Activated T-cell treated with anti-CD3 and anti-CD28 coated beads, Interleukin-2, amount 50 U/mL, for 24 hours (primary cell): Measurements from ENCODE around the gene FASTKD1.
"Not testable (repeated sequence)": the region's sequence is repeated elsewhere in the genome, so short reads cannot be mapped to it uniquely, and the experiment has no call there.

Experiments
- DNase-seq: peaks from one replicate; pipeline ENCODE4 v3.0.0-alpha.2; 2020
- H3K27ac Mint-ChIP-seq: 2 replicates; pipeline ENCODE4 v1.8.0; 2020; ENCODE audit warnings: mild to moderate bottlenecking, mixed read lengths
- H3K27me3 Mint-ChIP-seq: 2 replicates; pipeline ENCODE4 v1.8.0; 2020; ENCODE audit warnings: mixed read lengths
- H3K36me3 Mint-ChIP-seq: 2 replicates; pipeline ENCODE4 v1.8.0; 2020; ENCODE audit warnings: low read depth, mixed read lengths
- H3K4me1 Mint-ChIP-seq: 2 replicates; pipeline ENCODE4 v1.8.0; 2020; ENCODE audit warnings: low read depth, mixed read lengths
- H3K4me3 Mint-ChIP-seq: 2 replicates; pipeline ENCODE4 v1.8.0; 2020; ENCODE audit warnings: mild to moderate bottlenecking, moderate library complexity, mixed read lengths
- H3K9me3 Mint-ChIP-seq: 2 replicates; pipeline ENCODE4 v1.8.0; 2020; ENCODE audit warnings: mixed read lengths

FASTKD1 gene

DNA sequence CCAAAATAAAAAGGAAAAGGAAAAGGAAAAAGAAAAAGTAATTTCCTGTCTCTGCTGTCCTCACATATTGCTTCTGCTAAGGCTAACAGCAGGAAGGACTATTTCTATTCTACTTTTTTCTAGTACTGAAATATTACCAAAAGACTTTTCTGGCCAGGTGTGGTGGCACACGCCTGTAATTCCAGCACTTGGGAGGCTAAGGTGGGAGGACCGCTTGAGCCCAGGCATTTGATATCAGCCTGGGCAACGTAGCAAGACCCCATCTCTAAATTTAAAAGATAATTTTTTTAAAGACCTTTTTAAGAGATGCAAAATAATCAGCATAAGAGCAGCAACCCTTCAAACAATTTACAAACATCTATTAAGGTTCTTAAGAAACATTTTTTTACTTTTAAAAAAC is 31.2 kb downstream of the FASTKD1 start:
- Mint-ChIP-seq H3K27ac (no peak overlapping the region), H3K36me3 (peaks cover 83% of the 10 kb centered on the region), H3K27me3 (no peaks in the 10 kb centered on the region), H3K4me1 (peaks cover 11% of the 10 kb centered on the region), H3K4me3 (no peak overlapping the region), H3K9me3 (no peaks in the 10 kb centered on the region)
- no peak for DNase-seq

DNA sequence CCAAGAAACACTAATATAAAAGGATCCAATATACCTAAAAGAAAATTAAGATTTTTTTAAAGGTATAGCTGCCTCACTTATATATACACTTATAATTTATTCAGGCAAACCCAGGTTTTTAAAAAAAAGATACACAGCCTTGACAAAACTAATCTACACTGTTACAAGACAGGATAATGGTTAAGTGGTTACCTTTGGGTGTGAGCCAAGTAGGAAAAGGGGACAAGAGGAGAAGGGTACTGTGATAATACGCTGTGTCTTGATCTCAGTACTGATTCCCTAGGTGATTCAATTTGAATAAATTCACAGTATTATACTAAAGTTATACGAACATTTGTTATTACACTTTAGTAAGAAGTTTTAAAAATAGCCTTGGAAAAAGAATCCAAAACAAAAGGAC is 33.5 kb downstream of the FASTKD1 start:
- no peak for DNase-seq
- no peak overlapping the region for H3K27ac Mint-ChIP-seq
- no peaks in the 10 kb centered on the region for H3K9me3 Mint-ChIP-seq
- no peaks in the 10 kb centered on the region for H3K27me3 Mint-ChIP-seq
- no peaks in the 10 kb centered on the region for H3K4me1 Mint-ChIP-seq
- no peak overlapping the region for H3K4me3 Mint-ChIP-seq
- peaks cover 78% of the 10 kb centered on the region for H3K36me3 Mint-ChIP-seq

DNA sequence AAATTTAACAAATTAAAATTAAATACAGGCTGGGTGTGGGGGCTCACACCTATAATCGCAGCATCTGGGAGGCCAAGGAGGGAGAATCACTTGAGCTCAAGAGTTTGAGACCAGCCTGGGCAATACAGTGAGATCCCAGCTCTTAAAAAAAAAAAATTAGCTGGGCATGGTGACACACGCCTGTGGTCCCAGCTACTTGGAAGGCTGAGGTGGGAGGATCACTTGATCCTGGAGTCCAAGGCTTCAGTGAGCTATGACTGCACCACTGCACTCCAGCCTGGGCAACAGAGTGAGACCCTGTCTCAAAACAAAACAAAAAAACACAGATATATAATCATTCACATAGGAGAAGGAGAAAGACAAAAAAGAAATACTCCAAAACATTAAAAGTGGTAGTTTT is 34.2 kb downstream of the FASTKD1 start:
- not testable (repeated sequence) for H3K9me3 Mint-ChIP-seq, H3K27ac Mint-ChIP-seq, H3K4me3 Mint-ChIP-seq, DNase-seq, H3K27me3 Mint-ChIP-seq, H3K4me1 Mint-ChIP-seq
- peaks cover 83% of the 10 kb centered on the region for H3K36me3 Mint-ChIP-seq

DNA sequence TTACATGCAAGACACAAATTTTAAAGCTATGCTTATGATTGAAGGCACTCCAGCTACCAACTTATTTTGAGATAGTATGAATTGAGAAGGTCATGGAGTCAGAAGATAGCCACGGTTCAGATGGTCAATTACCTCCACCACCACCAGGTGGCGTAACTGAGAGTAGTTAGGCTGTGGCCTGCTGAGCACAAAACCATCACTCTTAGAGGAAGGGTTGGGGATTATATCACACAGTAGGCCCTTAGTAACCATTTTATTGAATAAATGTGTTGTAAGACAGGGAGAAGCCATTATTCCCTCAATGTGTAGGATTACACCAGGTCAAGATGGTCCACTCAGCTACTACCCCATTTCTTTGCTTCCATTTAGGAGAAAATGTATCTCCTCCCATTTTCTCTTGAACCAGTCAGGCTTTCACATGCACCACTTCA is 45.4 kb downstream of the FASTKD1 start:
- H3K27ac Mint-ChIP-seq: no peak overlapping the region
- peak; percentile 76 for DNase-seq
- H3K4me1 Mint-ChIP-seq: no peaks in the 10 kb centered on the region
- H3K27me3 Mint-ChIP-seq: no peaks in the 10 kb centered on the region
- no peak overlapping the region for H3K4me3 Mint-ChIP-seq
- H3K36me3 Mint-ChIP-seq: peaks cover 46% of the 10 kb centered on the region
- H3K9me3 Mint-ChIP-seq: no peaks in the 10 kb centered on the region

DNA sequence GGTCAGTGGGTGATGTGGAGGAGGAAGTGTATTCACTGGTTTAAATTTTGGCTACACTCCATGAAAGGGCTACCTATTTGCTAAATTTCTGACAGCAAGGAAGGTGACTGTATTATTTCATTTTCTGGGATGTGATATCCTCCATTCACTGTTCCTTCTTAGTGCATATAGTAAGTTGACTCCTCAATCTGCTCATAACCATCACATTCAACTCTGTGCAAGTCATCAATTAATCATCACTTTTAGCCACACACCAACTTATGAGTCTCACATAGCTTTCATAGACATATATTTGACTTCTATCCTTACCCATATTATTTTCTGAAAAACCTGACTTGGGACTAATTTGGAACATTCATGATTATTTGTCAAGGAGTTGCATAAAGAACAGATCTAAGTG is 47.2 kb downstream of the FASTKD1 start:
- H3K27me3 Mint-ChIP-seq: no peaks in the 10 kb centered on the region
- DNase-seq: no peak
- H3K4me1 Mint-ChIP-seq: no peaks in the 10 kb centered on the region
- H3K36me3 Mint-ChIP-seq: peaks cover 38% of the 10 kb centered on the region
- no peak overlapping the region for H3K27ac Mint-ChIP-seq
- H3K4me3 Mint-ChIP-seq: no peak overlapping the region
- no peaks in the 10 kb centered on the region for H3K9me3 Mint-ChIP-seq

DNA sequence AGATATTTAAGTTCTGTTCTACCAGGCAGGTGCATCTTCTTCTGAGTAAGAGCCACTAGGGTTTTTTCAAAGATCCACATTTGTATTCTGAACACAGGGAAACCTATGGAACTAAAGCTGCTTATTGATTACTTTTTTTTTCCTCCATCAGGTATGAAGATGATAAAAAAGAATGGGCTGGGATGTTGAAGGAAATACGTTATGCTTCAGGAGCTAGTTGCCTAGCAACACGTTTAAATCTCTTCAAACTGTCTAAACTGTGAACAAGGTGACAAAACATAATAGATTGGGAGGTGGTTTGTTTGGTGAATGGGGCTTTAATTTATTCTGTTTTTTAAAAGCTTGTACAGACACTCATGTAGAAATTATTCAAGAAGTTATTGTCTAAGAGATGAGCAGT is 48.2 kb downstream of the FASTKD1 start:
- Mint-ChIP-seq H3K27me3 (no peaks in the 10 kb centered on the region), H3K4me3 (no peak overlapping the region), H3K27ac (no peak overlapping the region), H3K4me1 (no peaks in the 10 kb centered on the region), H3K36me3 (peaks cover 38% of the 10 kb centered on the region), H3K9me3 (no peaks in the 10 kb centered on the region)
- DNase-seq: no peak

DNA sequence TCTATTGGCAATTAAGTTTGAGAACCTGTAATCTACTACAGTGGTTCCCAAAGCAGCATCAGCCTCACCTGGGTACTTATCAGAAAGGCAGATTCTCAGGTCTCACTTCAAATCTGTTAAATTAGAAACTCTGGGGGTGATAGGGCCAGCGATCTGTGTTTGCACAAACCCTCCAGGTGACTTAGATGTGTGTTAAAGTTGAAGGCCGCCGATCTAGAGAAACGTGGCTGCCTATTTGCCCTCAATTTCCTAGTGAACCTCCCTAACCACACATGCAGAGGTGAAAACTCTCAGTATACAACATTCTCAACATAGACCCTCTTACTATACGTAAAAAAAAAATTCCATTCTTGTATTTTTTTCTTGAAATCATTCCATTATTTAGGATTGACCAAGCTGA is 50.0 kb downstream of the FASTKD1 start:
- Mint-ChIP-seq H3K27ac (no peak overlapping the region), H3K4me3 (no peak overlapping the region), H3K9me3 (no peaks in the 10 kb centered on the region), H3K36me3 (peaks cover 24% of the 10 kb centered on the region), H3K4me1 (no peaks in the 10 kb centered on the region), H3K27me3 (no peaks in the 10 kb centered on the region)
- DNase-seq: no peak

DNA sequence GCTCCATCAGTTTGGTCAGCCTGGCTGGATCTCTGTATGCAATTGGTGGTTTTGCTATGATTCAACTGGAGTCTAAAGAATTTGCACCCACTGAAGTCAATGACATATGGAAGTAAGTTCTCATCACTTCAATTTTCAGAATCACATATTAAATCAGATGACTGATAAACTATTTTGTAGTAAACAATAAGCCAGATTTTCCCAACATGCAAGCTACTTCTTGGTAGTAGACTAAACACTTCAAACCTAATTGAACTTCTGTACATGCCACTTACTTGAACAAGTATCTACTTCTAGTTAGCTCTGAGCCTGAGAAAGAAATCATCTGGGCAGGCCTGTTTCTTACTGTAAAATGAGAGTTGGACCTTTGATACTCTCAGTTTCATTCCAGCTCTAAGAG is 52.8 kb downstream of the FASTKD1 start:
- no peaks in the 10 kb centered on the region for H3K4me1 Mint-ChIP-seq
- H3K27ac Mint-ChIP-seq: no peak overlapping the region
- no peak overlapping the region for H3K4me3 Mint-ChIP-seq
- DNase-seq: no peak
- peaks cover 5% of the 10 kb centered on the region for H3K36me3 Mint-ChIP-seq
- H3K27me3 Mint-ChIP-seq: no peaks in the 10 kb centered on the region
- no peaks in the 10 kb centered on the region for H3K9me3 Mint-ChIP-seq

DNA sequence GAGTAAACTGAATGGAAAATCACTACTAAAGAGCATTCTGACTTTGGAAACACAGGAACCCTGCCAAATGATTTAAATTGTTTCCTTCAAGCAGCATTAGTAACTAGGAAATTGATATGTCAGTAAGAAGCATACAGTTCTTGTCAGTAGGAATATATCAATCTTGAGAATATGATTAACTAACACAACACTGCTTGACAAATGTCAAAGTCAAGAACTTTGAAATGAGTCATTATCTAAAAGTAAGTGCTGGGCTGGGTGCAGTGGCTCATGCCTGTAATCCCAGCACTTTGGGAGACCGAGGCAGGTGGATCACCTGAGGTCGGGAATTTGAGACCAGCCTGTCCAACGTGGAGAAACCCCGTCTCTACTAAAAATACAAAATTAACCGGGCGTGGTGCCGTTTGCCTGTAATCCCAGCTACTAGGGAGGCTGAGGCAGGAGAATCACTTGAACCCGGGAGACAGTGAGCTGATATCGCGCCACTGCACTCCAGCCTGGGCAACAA is 57.1 kb downstream of the FASTKD1 start:
- H3K4me3 Mint-ChIP-seq, DNase-seq, H3K27ac Mint-ChIP-seq, H3K36me3 Mint-ChIP-seq, H3K4me1 Mint-ChIP-seq, H3K9me3 Mint-ChIP-seq, H3K27me3 Mint-ChIP-seq: not testable (repeated sequence)

DNA sequence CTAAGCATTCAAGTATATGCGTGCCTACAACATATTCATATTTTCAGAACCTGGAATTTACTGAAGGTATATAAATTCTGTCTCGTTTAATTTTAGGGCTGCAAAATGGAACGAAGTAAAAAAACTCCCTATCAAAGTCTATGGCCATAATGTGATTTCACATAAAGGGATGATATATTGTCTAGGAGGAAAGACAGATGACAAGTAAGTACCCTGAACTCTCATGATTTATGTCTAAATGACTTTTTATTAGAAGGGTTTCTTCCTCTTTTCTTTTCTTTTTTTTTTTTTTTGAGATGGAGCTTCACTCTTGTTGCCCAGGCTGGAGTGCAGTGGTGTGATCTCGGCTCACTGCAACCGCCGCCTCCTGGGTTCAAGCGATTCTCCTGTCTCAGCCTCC is 58.9 kb downstream of the FASTKD1 start:
- not testable (repeated sequence) for H3K4me3 Mint-ChIP-seq, DNase-seq, H3K9me3 Mint-ChIP-seq, H3K4me1 Mint-ChIP-seq, H3K27ac Mint-ChIP-seq, H3K27me3 Mint-ChIP-seq, H3K36me3 Mint-ChIP-seq

DNA sequence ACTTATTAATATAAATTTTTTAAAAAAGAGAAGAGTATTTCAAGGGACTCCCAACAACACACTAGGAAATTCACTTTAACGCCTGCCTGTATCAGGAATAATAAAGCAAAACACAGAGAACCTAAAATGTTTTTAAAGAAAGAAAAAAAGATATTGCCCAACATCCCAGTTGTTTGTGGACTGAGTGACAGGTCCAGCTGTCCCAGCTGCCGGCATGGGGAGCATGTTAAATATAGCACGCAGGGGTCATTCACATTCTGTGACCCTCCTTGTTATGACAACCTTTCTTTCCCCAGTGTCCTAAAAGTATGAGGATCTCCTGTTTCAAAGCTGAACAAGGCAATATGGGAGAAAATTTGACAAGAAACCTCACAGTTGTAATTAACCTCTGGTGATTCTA is 59.7 kb downstream of the FASTKD1 start:
- H3K27me3 Mint-ChIP-seq: no peaks in the 10 kb centered on the region
- H3K27ac Mint-ChIP-seq: no peak overlapping the region
- no peaks in the 10 kb centered on the region for H3K36me3 Mint-ChIP-seq
- DNase-seq: no peak
- no peaks in the 10 kb centered on the region for H3K4me1 Mint-ChIP-seq
- no peaks in the 10 kb centered on the region for H3K9me3 Mint-ChIP-seq
- H3K4me3 Mint-ChIP-seq: no peak overlapping the region

DNA sequence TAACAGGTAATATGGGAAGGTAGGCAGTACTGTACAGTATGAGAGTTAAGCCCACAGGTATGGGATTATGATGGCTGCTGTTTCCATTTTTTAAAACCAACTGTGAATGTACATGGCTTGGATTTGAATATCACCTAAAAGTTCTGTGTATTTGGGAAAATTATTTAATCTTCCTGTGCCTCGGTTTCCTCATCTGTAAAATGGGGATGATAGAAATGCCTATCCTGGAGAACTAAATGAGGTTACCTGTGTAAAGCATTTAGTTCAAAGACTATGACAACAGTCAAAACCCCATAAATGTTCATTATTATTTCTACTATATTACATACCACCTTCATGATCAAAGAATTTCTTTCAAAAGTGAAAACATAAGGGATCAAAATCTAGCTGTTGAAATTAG is 60.6 kb downstream of the FASTKD1 start:
- no peak for DNase-seq
- Mint-ChIP-seq H3K36me3 (no peaks in the 10 kb centered on the region), H3K27ac (no peak overlapping the region), H3K4me1 (peaks cover under 1% of the 10 kb centered on the region), H3K9me3 (no peaks in the 10 kb centered on the region), H3K27me3 (no peaks in the 10 kb centered on the region), H3K4me3 (no peak overlapping the region)

DNA sequence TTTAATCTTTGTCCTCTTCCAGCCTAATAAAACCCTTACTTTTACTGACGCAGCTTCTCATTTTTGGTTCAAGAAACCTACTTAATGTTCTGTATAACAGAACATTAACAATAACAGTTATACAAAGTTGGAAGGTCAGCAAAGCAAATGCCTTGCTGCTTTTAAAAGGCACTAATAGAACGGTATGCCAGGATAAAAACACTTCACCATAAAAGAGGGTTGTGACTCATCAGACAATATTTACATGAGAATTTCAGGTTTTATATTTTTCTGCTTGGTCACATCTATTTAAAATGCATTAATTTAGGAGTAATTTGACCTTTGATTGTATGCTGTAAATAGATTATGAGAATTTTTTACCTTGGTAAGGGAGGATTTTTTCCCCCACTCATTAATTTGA is 61.1 kb downstream of the FASTKD1 start:
- Mint-ChIP-seq H3K36me3 (no peaks in the 10 kb centered on the region), H3K9me3 (no peaks in the 10 kb centered on the region), H3K27ac (no peak overlapping the region), H3K27me3 (no peaks in the 10 kb centered on the region), H3K4me3 (no peak overlapping the region), H3K4me1 (peaks cover 6% of the 10 kb centered on the region)
- no peak for DNase-seq

DNA sequence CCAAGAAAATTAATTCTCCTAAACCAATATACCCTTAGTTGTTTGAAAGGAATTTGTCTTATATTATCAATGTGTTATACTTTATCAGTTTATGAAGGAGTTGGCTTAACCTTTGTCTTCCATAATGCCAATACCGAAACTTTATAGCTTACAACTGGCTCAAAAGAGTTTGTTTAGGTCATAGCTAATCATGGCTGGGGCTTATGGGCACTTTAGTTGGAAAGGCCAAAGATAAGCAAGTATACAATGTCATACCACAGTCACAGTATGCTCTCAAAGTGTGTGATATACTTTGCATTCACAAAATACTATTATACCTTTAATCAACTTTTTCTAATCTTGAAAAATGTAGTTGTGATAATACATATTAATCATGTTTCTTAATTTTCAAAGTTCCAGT is 61.8 kb downstream of the FASTKD1 start:
- no peak overlapping the region for H3K4me3 Mint-ChIP-seq
- no peaks in the 10 kb centered on the region for H3K36me3 Mint-ChIP-seq
- peaks cover 8% of the 10 kb centered on the region for H3K4me1 Mint-ChIP-seq
- H3K27me3 Mint-ChIP-seq: no peaks in the 10 kb centered on the region
- H3K27ac Mint-ChIP-seq: no peak overlapping the region
- H3K9me3 Mint-ChIP-seq: no peaks in the 10 kb centered on the region
- no peak for DNase-seq

DNA sequence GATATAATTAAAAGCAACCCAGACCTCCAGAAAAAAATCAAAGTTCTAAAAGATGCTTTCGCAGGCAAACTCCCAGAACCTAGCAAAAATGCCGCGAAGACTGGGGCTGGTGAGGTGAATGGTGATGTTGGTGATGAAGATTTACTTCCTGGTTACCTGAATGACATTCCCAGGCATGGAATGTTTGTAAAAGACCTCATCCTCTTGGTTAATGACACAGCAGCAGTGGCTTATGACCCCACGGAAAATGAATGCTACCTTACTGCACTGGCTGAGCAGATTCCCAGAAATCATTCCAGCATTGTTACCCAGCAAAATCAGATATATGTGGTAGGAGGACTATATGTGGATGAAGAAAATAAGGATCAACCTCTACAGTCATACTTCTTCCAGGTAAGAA is 63.2 kb downstream of the FASTKD1 start:
- no peaks in the 10 kb centered on the region for H3K36me3 Mint-ChIP-seq
- H3K4me3 Mint-ChIP-seq: no peak overlapping the region
- H3K4me1 Mint-ChIP-seq: peaks cover 8% of the 10 kb centered on the region
- no peak overlapping the region for H3K27ac Mint-ChIP-seq
- H3K27me3 Mint-ChIP-seq: no peaks in the 10 kb centered on the region
- DNase-seq: no peak
- no peaks in the 10 kb centered on the region for H3K9me3 Mint-ChIP-seq

DNA sequence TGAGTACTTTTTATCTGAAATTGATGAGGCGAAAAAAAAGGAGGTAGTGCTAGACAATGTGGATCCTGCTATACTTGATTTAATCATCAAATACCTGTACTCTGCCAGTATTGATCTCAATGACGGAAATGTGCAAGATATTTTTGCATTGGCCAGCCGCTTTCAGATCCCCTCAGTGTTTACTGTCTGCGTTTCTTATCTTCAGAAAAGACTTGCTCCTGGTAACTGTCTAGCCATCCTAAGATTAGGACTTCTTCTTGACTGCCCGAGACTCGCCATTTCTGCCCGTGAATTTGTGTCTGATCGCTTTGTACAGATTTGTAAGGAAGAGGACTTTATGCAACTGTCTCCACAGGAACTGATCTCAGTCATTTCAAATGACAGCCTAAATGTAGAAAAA is 63.7 kb downstream of the FASTKD1 start:
- peaks cover 8% of the 10 kb centered on the region for H3K4me1 Mint-ChIP-seq
- H3K27ac Mint-ChIP-seq: no peak overlapping the region
- no peak for DNase-seq

More for the DNA sequence above, 63.7 kb downstream of the FASTKD1 start:
- Mint-ChIP-seq H3K27me3 (no peaks in the 10 kb centered on the region), H3K4me3 (no peak overlapping the region), H3K9me3 (no peaks in the 10 kb centered on the region), H3K36me3 (peaks cover 5% of the 10 kb centered on the region)
